Adrenal gland (tissue), 12 donors: Measurements from ENCODE around the gene POLR1F. TPM values are rescaled to one million over a fixed set of nuclear protein-coding genes. Genes with fewer than 3 reads are reported as not detected.

Experiments used
- DNase-seq, 7 donors: peaks; one replicate each; pipeline ENCODE4 v3.0.0-alpha.2; 2019 to 2020
- H3K27ac ChIP-seq, 5 donors: fragments of 200-600 bp; sonication (generic) in 4 of 5; 1 replicate in 3 of 5; 2 replicates in 2 of 5; pipeline versions ENCODE4 v1.5.1 to v1.8.0; 2016 to 2020; ENCODE audit warnings: mild to moderate bottlenecking in 1 of 5
- H3K27me3 ChIP-seq: fragments of 200-600 bp; 2 replicates; pipeline ENCODE4 v1.8.0; 2021
- H3K36me3 ChIP-seq, 2 donors: fragments of 200-600 bp; replicated peaks in 1 of 2; 1 replicate in 1 of 2; 2 replicates in 1 of 2; pipeline versions ENCODE4 v1.5.1 to v1.8.0; 2018 to 2022
- H3K4me1 ChIP-seq, 2 donors: fragments of 200-600 bp; replicated peaks in 1 of 2; 1 replicate in 1 of 2; 2 replicates in 1 of 2; pipeline versions ENCODE4 v1.5.1 to v1.8.0; 2018 to 2021
- H3K4me3 ChIP-seq, 4 donors: fragments of 200-600 bp; sonication (generic) in 3 of 4; one replicate each; pipeline ENCODE4 v1.5.1; 2016 to 2018
- H3K9me3 ChIP-seq, 3 donors: fragments of 200-600 bp; sonication (generic) in 1 of 3; replicated peaks in 1 of 3; 1 replicate in 2 of 3; 2 replicates in 1 of 3; pipeline versions ENCODE4 v1.5.1 to v1.8.0; 2016 to 2021
- CTCF ChIP-seq, 6 experiments: fragments of 450-650 bp in 4 of 6; fragments of 200-600 bp in 2 of 6; sonication (generic) in 1 of 6; IDR thresholded peaks; 1 replicate in 5 of 6; 2 replicates in 1 of 6; pipeline versions ENCODE4 v1.5.1 to v1.8.0; 2016 to 2021; ENCODE audit warnings: antibody characterized with exemption in 6 of 6, mild to moderate bottlenecking in 2 of 6, moderate library complexity in 1 of 6
- POLR2A ChIP-seq, 2 donors: fragments of 450-650 bp; IDR thresholded peaks; one replicate each; pipeline ENCODE4 v1.6.1; 2017; ENCODE audit warnings: antibody characterized with exemption in 2 of 2, mild to moderate bottlenecking in 2 of 2, moderate library complexity in 1 of 2
- WGBS, 4 donors: extraction: QIAGEN DNeasy Blood & Tissue Kit in 2 of 4; methylation state at CpG; one replicate each; pipeline versions ENCODE4 v1.1.5 to v1.1.7; 2013 to 2017; 5-methylcytosine and 5-hydroxymethylcytosine counted together
- intact Hi-C, 2 donors: fragments of 100-400 bp; cut with DNase I; formaldehyde crosslinking; loops; one replicate each; pipeline versions ENCODE4 v1.14.1 to v1.15.0; 2022 to 2023
- polyA plus RNA-seq, 3 donors: library from polyadenylated mRNA; stranded (reverse); fragments of 200-250 nt in 2 of 3; fragments of 350-450 nt in 1 of 3; fragmentation: Illumina TruSeq in 1 of 3; extraction: RNeasy Lipid Tissue Mini Kit (QIAGEN cat#74804) in 1 of 3; gene quantifications; one replicate each; pipeline ENCODE4 v1.2.3, GENCODE V29; 2013 to 2014
- total RNA-seq, 9 donors: library from RNA; depleted of rRNA in 4 of 9; stranded (reverse); fragments of >200 nt in 4 of 9; fragments of 120-200 nt in 1 of 9; fragmentation: NEBNext Ultra II Directional in 1 of 9; extraction: Animal tissue kit (Norgen Biotek cat#: 25700) in 1 of 9; gene quantifications; one replicate each; pipeline versions ENCODE4 v1.1.0 to v1.2.4, GENCODE V29; 2013 to 2023
- donor health status: healthy with polysubstance abuse.
- donor health status: Bipolar disorder and iron deficiency.
- donor health status: DM: yes; HTN: yes; CAD: no.
- donor health status: DM: no; HTN: no; CAD: no.
- donor health status: DM: no; HTN: no; CAD: no.
- donor health status: DM: yes; HTN: yes; CAD: no.

Gene POLR1F
- total and polyA plus RNA-seq, 12 donors = 6.9 to 27.9 (median 12.3) TPM

- Histone ChIP-seq H3K9me3 (no peaks in the 10 kb centered on the region), H3K4me1 (peaks cover 5 to 24% of the 10 kb centered on the region in 2 donors), H3K27ac (no peak overlapping the region), H3K36me3 (no peaks in the 10 kb centered on the region), H3K4me3 (peak overlapping the region in 1 of 4 donors; percentile 96), H3K27me3 (no peaks in the 10 kb centered on the region)
- WGBS, 4 donors = 74 to 81% (median 78%) methylated on average over 3 of the region's 3 CpGs
- TF ChIP-seq POLR2A (IDR thresholded peaks at IDR 0.05) (no peak), CTCF (IDR thresholded peaks at IDR 0.05) (no peak)
- intact Hi-C loops = no loop called here
- no peak for DNase-seq
These were observed 1.6 kb downstream of the POLR1F start for GRCh38 chr7:19707240-19707639.

- TF ChIP-seq CTCF (IDR thresholded peaks at IDR 0.05) (no peak), POLR2A (IDR thresholded peaks at IDR 0.05) (no peak)
- intact Hi-C loops = no loop called here
- WGBS, 4 donors = 87 to 93% (median 91%) methylated on average over 2 of the region's 2 CpGs
- no peak for DNase-seq
- Histone ChIP-seq H3K4me1 (peaks cover 5 to 24% of the 10 kb centered on the region in 2 donors), H3K36me3 (no peaks in the 10 kb centered on the region), H3K4me3 (no peak overlapping the region), H3K27me3 (no peaks in the 10 kb centered on the region), H3K27ac (no peak overlapping the region), H3K9me3 (no peaks in the 10 kb centered on the region)
These were observed 3.2 kb downstream of the POLR1F start for GRCh38 chr7:19705663-19706062.

- intact Hi-C loops = no loop called here
- no peaks in the 10 kb centered on the region for H3K4me1 ChIP-seq
- H3K27me3 ChIP-seq = no peaks in the 10 kb centered on the region
- WGBS, 4 donors = 94 to 96% (median 95%) methylated on average over 4 of the region's 4 CpGs
- no peaks in the 10 kb centered on the region for H3K9me3 ChIP-seq
- H3K27ac ChIP-seq = no peak overlapping the region
- H3K4me3 ChIP-seq = no peak overlapping the region
- TF ChIP-seq POLR2A (IDR thresholded peaks at IDR 0.05) (no peak), CTCF (IDR thresholded peaks at IDR 0.05) (no peak)
- peaks cover 0 to 5% of the 10 kb centered on the region in 2 donors for H3K36me3 ChIP-seq
- DNase-seq = no peak
These were observed 7.4 kb downstream of the POLR1F start for GRCh38 chr7:19701471-19701870.

GRCh38 chr7:19700936-19701335 lies 7.9 kb downstream of the POLR1F start:
- DNase-seq = no peak
- no peak overlapping the region for H3K27ac ChIP-seq
- intact Hi-C loops = no loop called here
- H3K9me3 ChIP-seq = no peaks in the 10 kb centered on the region
- no peak for TF ChIP-seq POLR2A (IDR thresholded peaks at IDR 0.05)
- TF ChIP-seq CTCF (IDR thresholded peaks at IDR 0.05) = no peak
- no peak overlapping the region for H3K4me3 ChIP-seq
- H3K4me1 ChIP-seq = no peaks in the 10 kb centered on the region
- H3K36me3 ChIP-seq = peaks cover 0 to 5% of the 10 kb centered on the region in 2 donors
- 97 to 98% (median 97%) methylated on average over 3 of the region's 3 CpGs for WGBS, 4 donors
- H3K27me3 ChIP-seq = no peaks in the 10 kb centered on the region
